Measurements from ENCODE around the gene DLG2. TPM values are rescaled to one million over a fixed set of nuclear protein-coding genes. Genes with fewer than 3 reads are reported as not detected.

DLG2 gene
- total and polyA plus RNA-seq, 12 donors: 1.0 to 14.8 (median 7.4) TPM

DNA sequence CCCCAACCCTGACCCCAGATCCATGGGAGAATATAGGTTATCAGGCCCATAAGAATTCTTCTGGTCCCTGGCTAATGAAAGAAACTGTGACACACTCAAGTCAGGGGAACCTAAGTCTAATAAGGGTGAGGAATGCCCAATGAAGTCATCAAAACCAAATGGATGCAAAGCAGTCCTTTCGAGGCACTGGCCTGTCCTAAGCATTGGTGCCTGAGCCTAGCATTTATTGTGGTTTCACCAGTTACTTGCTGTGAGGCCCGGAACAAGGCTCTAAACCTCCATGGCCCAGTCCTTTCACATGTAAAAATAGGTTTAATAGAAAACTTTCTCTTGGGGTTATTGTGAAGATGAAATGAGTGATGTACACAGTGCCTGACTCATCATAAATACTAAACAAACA is 712.6 kb downstream of the DLG2 start:
- H3K9me3 ChIP-seq: no peaks in the 10 kb centered on the region
- no peaks in the 10 kb centered on the region for H3K36me3 ChIP-seq
- no peak for ATAC-seq
- H3K4me1 ChIP-seq: no peaks in the 10 kb centered on the region
- H3K4me3 ChIP-seq: no peak overlapping the region
- 81 to 95% methylated on average over 2 of the region's 2 CpGs for WGBS, 2 donors
- TF ChIP-seq, protein P1, sequence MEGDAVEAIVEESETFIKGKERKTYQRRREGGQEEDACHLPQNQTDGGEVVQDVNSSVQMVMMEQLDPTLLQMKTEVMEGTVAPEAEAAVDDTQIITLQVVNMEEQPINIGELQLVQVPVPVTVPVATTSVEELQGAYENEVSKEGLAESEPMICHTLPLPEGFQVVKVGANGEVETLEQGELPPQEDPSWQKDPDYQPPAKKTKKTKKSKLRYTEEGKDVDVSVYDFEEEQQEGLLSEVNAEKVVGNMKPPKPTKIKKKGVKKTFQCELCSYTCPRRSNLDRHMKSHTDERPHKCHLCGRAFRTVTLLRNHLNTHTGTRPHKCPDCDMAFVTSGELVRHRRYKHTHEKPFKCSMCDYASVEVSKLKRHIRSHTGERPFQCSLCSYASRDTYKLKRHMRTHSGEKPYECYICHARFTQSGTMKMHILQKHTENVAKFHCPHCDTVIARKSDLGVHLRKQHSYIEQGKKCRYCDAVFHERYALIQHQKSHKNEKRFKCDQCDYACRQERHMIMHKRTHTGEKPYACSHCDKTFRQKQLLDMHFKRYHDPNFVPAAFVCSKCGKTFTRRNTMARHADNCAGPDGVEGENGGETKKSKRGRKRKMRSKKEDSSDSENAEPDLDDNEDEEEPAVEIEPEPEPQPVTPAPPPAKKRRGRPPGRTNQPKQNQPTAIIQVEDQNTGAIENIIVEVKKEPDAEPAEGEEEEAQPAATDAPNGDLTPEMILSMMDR (IDR thresholded peaks at IDR 0.05): no peak
- H3K27me3 ChIP-seq: no peaks in the 10 kb centered on the region
- intact Hi-C loops (cut with DNase I): no loop called here
- no peak overlapping the region for H3K27ac ChIP-seq
- DNase-seq: no peak

DNA sequence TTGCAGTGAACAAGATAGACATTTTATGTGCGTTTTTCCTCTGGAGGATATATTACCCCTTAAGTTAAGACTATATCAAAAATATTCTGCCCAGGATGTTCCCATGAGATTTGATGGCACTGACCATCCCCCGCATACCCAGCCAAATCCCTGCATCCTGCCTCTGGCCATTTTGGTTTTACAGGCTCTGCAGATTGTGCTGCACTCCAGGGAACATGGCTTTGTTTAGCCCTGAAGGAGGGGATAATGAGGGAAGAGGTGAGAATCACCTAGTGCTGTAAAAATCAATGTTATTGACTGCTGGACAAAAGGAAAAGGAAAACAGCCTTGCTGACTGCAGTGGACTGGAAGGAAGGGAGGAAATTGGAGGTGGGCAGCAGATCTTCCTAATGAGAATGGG is 717.4 kb downstream of the DLG2 start:
- no peaks in the 10 kb centered on the region for H3K4me1 ChIP-seq
- WGBS, 2 donors: 84 to 93% methylated on average over 2 of the region's 2 CpGs
- DNase-seq (no peak), ATAC-seq (no peak)
- no peak overlapping the region for H3K27ac ChIP-seq
- no peaks in the 10 kb centered on the region for H3K9me3 ChIP-seq
- TF ChIP-seq, protein P1 (IDR thresholded peaks at IDR 0.05): no peak
- no peaks in the 10 kb centered on the region for H3K27me3 ChIP-seq
- intact Hi-C loops (cut with DNase I): loop anchor here in 1 of 10 donors (10.0 kb wide), 1 partner anchor 105 kb away; no protein-coding TSS in a partner anchor
- no peaks in the 10 kb centered on the region for H3K36me3 ChIP-seq
- H3K4me3 ChIP-seq: no peak overlapping the region

DNA sequence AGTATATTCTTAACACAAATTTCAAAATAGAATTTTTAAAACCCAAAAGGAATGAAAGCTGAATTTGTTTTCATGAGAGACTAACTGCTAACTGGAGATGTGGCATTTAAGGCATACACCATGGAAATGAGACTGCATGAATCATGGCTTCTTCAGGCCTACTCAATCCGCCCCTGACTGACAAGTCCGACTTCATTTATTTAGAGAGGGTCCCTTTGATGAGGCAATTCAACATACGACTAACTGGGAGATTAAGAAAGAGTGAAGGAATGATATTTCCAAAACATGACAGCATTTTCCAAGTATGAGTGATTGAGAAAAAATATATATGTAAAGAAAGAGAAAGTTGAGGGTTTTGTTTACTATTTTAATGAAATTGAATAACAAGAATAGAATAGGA is 720.1 kb downstream of the DLG2 start:
- TF ChIP-seq, protein P1 (IDR thresholded peaks at IDR 0.05): no peak
- no peak for DNase-seq
- H3K27ac ChIP-seq: no peak overlapping the region
- intact Hi-C loops (cut with DNase I): loop anchor here in 1 of 10 donors (10.0 kb wide), 1 partner anchor 102 kb away; no protein-coding TSS in a partner anchor
- H3K4me1 ChIP-seq: peaks cover 0 to 11% (median under 1%) of the 10 kb centered on the region in 9 donors
- WGBS, 2 donors: 50% methylated on average over 3 of the region's 3 CpGs
- H3K27me3 ChIP-seq: no peaks in the 10 kb centered on the region
- no peaks in the 10 kb centered on the region for H3K36me3 ChIP-seq
- H3K9me3 ChIP-seq: no peaks in the 10 kb centered on the region
- H3K4me3 ChIP-seq: no peak overlapping the region
- no peak for ATAC-seq

DNA sequence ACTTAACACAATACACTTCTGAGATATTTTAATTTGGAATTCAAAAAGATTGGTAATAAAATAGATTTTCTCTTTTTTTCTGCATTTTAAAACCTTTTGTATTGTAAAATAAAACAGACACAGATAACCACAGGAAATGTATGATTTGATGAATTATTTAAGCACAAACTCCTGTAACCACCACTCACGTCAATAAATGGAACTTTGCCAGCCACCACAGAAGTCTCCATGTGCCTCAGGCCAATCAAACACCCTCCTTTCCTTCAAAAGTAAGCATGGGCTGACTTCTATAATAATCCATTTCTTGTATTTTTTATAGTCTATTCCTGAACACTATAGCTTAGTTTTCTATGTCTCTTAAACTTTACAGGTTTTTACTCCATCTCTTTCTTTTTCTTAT is 721.7 kb downstream of the DLG2 start:
- H3K4me1 ChIP-seq: peaks cover 0 to 15% (median 3%) of the 10 kb centered on the region in 9 donors
- H3K9me3 ChIP-seq: no peaks in the 10 kb centered on the region
- WGBS, 2 donors: 27 to 36% methylated on average over 1 of the region's 1 CpG
- intact Hi-C loops (cut with DNase I): loop anchor here in 1 of 10 donors (10.0 kb wide), 1 partner anchor 101 kb away; no protein-coding TSS in a partner anchor
- H3K27ac ChIP-seq: no peak overlapping the region
- H3K4me3 ChIP-seq: no peak overlapping the region
- ATAC-seq (no peak), DNase-seq (no peak)
- no peaks in the 10 kb centered on the region for H3K36me3 ChIP-seq
- no peaks in the 10 kb centered on the region for H3K27me3 ChIP-seq
- TF ChIP-seq, protein P1 (IDR thresholded peaks at IDR 0.05): no peak

All from heart right ventricle (tissue), 16 donors.